ENCODE data around the gene TMEM184A.

DNA sequence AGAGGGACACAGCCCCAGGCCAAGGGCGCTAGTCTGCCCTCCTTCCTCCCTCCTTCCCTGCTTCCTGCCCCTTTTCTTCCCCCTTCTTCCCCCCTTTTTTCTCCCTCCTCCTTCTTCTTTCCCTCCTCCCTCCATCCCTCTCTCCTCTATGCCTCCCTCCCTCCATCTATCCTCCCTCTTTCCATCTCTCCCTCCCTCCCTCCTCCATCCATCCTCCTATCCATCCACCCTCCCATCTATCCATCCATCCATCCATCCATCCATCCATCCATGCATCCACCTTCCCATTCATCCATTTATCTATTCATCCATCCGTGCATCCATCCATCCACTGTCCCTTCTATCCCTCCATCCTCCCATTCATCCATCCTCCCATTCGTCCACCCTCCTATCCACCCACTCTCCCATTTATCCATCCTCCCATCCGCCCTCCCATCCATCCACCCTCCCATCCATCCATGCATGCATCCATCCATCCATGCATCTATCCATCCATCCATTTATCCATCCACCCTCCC lies 38.0 kb upstream of the TMEM184A start:
- no peak for TF ChIP-seq CTCF (IDR thresholded peaks at IDR 0.05)
- TF ChIP-seq POLR2A (IDR thresholded peaks at IDR 0.05), result no peak
